NOMO-1 treated with dmso at 0.1 percent for 144 hours (cell line): ENCODE data around the gene CLBA1.
"Not testable (repeated sequence)": the region's sequence is repeated elsewhere in the genome, so short reads cannot be mapped to it uniquely, and the experiment has no call there.

Source experiments
- DNase-seq: peaks from one replicate; lab custom pipeline; 2025; ENCODE audit not compliant: unreplicated experiment; lab: John Stamatoyannopoulos, UW

Gene CLBA1

GRCh38 chr14:105022276-105022670 is 36.7 kb downstream of the CLBA1 start:
- no peak for DNase-seq

GRCh38 chr14:105023144-105023543 is 37.6 kb downstream of the CLBA1 start:
- DNase-seq = no peak

GRCh38 chr14:105023791-105024480 is 38.3 kb downstream of the CLBA1 start:
- no peak for DNase-seq

GRCh38 chr14:105025429-105025828 is 39.8 kb downstream of the CLBA1 start:
- no peak for DNase-seq

GRCh38 chr14:105026033-105026785 is 40.6 kb downstream of the CLBA1 start:
- peak; percentile 41 for DNase-seq

GRCh38 chr14:105026802-105027563 is 41.4 kb downstream of the CLBA1 start:
- no peak for DNase-seq

- DNase-seq = not testable (repeated sequence)
Measured at GRCh38 chr14:105027718-105028117, 42.1 kb downstream of the CLBA1 start.

- no peak for DNase-seq
Measured at GRCh38 chr14:105028251-105028927, 42.8 kb downstream of the CLBA1 start.

- DNase-seq = no peak
Measured at GRCh38 chr14:105029402-105029801, 43.8 kb downstream of the CLBA1 start.

GRCh38 chr14:105030194-105030593 is 44.6 kb downstream of the CLBA1 start:
- no peak for DNase-seq

GRCh38 chr14:105030836-105031396 is 45.3 kb downstream of the CLBA1 start:
- DNase-seq = no peak

- DNase-seq = not testable (repeated sequence)
Measured at GRCh38 chr14:105032451-105032901, 46.9 kb downstream of the CLBA1 start.

- DNase-seq = not testable (repeated sequence)
Measured at GRCh38 chr14:105033412-105033900, 47.9 kb downstream of the CLBA1 start.

GRCh38 chr14:105034315-105035039 is 48.9 kb downstream of the CLBA1 start:
- DNase-seq = no peak

- not testable (repeated sequence) for DNase-seq
Measured at GRCh38 chr14:105035616-105036015, 50.0 kb downstream of the CLBA1 start.

GRCh38 chr14:105039458-105040205 is 54.0 kb downstream of the CLBA1 start:
- no peak for DNase-seq

- no peak for DNase-seq
Measured at GRCh38 chr14:105041841-105042765, 56.5 kb downstream of the CLBA1 start.

GRCh38 chr14:105042813-105043212 is 57.2 kb downstream of the CLBA1 start:
- DNase-seq = no peak
